C1 segment of cervical spinal cord (tissue), 14 donors: ENCODE data around the gene NEMF.
"Not testable (repeated sequence)": the region's sequence is repeated elsewhere in the genome, so short reads cannot be mapped to it uniquely, and the experiment has no call there.

Experiments used
- DNase-seq, 14 donors: peaks; one replicate each; lab custom pipeline; 2025; lab: John Stamatoyannopoulos, UW

Gene NEMF

GRCh38 chr14:49880267-49881064 is 27.9 kb upstream of the NEMF start:
- no peak for DNase-seq

DNA sequence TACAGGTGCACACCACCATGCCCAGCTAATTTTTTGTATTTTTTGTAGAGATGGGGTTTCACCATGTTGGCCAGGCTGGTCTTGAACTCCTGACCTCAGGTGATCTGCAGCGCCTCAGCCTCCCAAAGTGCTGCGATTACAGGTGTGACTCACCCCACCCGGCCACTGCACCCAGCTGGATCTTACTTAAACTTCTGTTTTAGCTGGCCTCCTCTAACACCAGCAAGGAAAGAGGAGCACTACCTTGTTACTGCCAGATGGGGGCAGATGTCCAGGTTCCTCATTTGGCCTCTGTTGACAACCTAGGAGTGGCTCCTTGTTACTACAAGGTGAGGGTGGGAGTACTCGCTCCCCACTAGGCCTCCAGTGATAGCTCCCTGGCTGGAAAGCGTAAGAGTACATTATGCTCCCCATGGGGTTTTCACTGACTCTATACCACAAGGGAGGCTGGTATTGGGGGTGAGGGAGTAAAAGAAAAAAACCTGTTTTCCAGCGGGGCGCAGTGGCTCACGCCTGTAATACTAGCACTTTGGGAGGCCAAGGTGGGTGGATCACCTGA is 27.1 kb upstream of the NEMF start:
- no peak for DNase-seq

GRCh38 chr14:49876563-49877127 is 24.1 kb upstream of the NEMF start:
- no peak for DNase-seq

DNA sequence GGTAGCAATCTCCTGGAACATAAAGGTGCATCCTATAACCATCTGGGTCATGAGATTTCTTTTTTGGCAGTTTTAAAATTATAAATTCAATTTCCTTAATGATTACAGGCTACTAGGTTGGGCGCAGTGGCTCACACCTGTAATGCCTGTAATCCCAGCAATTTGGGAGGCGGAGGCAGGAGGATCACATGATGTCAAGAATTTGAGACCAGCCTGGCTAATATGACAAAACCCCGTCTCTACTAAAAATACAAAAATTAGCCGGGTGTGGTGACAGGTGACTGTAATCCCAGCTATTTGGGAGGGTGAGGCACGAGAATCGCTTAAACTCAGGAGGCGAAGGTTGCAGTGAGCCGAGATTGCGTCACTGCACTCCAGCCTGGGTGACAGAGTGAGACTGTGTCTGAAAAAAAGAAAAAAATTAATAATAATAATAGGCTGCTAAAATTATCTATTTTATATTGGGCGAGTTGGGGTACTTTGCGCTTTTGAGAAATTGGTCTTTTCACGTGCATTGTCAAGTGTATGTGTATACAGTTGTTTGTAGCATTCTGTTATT is 23.1 kb upstream of the NEMF start:
- no peak for DNase-seq

DNA sequence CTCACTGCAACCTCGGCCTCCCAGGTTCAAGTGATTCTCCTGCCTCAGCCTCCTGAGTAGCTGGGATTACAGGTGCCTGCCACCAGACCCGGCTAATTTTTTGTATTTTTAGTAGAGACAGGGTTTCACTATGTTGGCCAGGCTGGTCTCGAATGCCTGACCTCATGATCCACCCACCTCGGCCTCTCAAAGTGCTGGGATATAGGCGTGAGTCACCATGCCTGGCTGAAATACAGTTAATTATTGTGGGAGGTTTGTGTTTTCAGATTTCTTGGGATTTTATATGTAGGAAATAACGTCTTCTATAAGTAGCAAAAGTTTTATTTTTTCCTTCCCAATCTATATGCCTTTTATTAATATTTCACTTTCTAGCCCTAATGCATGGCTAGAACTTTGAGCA is 21.0 kb upstream of the NEMF start:
- DNase-seq = not testable (repeated sequence)

- no peak for DNase-seq
These were observed 18.3 kb upstream of the NEMF start for GRCh38 chr14:49870908-49871307.

GRCh38 chr14:49868720-49869114 is 16.1 kb upstream of the NEMF start:
- DNase-seq = no peak

DNA sequence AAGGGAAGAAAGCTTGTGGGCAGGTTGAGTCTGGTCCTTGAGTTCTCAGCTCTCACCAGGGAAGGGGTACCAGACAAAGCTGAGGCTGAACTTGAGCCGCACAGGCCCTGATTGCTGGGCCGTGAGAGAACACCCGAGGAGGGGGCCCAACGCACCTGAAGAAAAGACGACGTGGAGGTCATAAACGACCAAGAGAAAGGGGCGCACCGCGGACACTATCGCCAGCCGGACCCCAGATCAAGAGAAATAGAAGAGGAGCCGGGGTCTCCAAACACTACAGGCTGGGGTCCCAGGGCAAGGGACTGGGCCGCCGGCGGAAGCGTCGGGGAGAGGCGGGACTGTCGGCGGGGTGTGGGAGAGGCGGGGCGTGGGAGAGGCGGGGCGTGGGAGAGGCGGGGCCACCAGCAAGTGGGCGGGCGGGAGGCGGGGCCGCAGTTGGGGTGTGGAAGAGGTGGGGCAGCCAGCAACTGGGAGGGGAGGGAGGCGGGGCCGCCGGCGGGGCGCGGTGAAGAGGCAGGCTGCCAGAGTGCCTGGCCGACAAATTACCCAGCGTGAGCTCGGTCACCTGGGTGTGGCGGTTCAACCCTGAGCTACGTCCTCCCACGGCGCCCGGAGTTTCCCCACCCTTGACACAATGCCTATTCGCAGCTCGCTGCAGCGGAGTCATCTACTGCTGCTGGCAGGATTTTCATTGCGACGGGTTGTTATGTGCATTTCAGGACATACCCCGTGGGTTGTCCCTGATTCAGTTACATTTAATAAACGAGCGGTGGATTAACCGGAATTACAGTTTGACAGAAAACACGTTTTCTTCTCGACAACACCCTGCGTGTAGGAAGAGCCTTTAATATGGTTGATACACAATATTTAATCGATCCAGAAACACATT is 15.5 kb upstream of the NEMF start:
- peak; percentile 63 to 95 (median 90) for DNase-seq

- peak in 9 of 14 donors; percentile 5 to 54 (median 24) for DNase-seq
These were observed 12.9 kb upstream of the NEMF start for GRCh38 chr14:49865431-49865859.

DNA sequence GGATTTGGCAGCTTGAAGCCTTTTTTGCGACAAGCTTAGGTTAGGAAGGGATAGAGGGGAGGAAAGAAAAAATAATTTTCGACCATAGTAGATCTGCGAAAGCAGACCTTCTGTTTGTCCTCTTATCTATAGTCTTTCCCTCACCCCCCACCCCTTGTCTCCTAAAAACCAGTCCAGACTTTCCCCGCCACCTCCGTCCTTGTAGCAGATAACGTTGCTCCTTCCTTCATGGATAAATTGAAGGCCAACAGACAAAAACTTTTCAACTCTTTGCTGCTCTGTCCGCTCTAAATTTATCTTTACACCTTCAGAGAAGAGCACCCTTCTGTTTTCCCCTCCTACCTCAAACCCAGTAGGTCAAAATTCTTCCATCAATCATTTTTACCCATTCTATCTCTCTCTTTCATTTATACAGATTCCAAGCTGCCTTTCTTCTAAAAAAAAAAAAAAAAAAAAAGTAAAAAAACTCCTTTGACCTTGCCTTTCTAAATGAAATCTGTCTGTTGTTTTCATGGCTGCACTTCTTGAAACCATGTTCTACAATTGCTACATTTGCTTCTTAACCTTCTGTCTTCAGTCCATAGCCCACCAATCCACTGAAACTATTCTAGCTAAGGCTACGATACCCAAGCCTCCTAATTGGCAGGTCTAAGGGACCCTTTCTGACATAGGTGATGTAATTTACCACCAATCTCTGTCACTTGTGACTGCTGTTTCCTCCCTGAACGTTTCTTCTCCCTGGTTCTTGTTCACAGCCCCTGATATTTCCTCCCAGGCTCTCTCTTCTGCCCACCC is 11.1 kb upstream of the NEMF start:
- no peak for DNase-seq

- peak in 13 of 14 donors; percentile 32 to 86 (median 77) for DNase-seq
These were observed 9.6 kb upstream of the NEMF start for GRCh38 chr14:49862089-49862673.

GRCh38 chr14:49861699-49862088 is 9.1 kb upstream of the NEMF start:
- peak in 10 of 14 donors; percentile 18 to 79 (median 72) for DNase-seq

GRCh38 chr14:49860988-49861698 is 8.6 kb upstream of the NEMF start:
- no peak for DNase-seq

- DNase-seq = no peak
These were observed 5.8 kb upstream of the NEMF start for GRCh38 chr14:49858383-49858782.

GRCh38 chr14:49857427-49858003 is 4.9 kb upstream of the NEMF start:
- no peak for DNase-seq

- DNase-seq = peak in 10 of 14 donors; percentile 7 to 67 (median 24)
These were observed 1.2 kb upstream of the NEMF start for GRCh38 chr14:49853572-49854375.

DNA sequence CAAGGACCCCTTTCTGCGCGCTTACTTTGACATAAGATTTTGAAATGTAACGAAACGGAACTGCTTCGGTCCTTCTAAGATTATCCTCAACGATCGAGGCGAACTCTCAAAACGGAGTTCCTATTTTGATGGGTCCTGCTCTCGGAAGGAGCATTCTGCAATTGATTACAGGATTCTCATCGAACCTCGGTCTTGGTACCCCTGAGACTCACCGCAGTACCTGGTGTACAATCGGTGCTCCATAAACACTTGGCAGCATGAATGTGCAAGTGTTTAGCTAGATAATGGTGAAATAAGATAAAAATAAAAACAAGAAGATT is 530 bp upstream of the NEMF start:
- DNase-seq = peak in 1 of 14 donors; percentile 29

- DNase-seq = no peak
These were observed 775 bp downstream of the NEMF start for GRCh38 chr14:49851813-49852212.
